ENCODE measurements around the gene MAD2L2. TPM values are rescaled to one million over a fixed set of nuclear protein-coding genes. Genes with fewer than 3 reads are reported as not detected.
A peak's percentile ranks its signal among the peaks of the same experiment; 100 is the strongest.

Gene MAD2L2
- total and polyA plus RNA-seq, 9 of the 15 experiments (the other 6 are each of a cell fraction or from before 2014, with no cell fraction given): 12.4 to 286 (median 143) TPM

DNA sequence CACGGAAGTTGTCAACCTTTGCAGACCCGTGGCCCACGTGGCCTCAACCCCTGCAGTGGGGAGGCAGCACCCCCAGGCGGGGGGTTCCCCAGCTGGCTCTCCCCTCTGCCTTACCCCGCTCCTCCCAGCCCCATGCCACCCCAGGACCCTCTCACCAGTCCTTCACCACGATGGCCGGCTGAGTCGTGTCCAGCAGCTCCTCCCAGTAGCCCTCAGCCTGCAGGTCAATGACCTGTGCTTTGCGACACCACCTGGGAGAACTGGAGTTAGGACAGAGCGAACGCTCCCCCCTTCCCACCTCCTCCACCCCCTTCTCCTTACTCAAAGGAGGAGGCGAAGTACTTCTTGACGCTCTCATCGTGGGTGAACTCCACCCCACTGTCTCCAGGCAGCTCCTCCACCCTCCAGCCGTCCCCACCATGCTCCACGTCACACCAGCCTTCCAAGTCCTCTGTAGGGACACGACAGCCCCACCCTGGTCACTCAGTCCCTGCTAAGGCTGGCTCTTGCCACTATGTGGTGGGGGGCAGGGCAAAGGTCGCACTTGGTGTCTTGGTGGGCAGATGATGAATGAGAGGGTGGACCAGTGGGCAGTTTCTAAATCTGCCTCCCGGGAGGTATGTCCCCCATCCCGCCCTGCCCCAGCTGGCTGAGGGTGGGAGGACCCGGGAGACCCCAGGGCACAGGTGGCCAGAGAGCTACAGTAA is 31.2 kb downstream of the MAD2L2 start (continued):
- TF ChIP-seq ARID1B (IDR thresholded peaks at IDR 0.05): no peak
- TF ChIP-seq, protein P1, sequence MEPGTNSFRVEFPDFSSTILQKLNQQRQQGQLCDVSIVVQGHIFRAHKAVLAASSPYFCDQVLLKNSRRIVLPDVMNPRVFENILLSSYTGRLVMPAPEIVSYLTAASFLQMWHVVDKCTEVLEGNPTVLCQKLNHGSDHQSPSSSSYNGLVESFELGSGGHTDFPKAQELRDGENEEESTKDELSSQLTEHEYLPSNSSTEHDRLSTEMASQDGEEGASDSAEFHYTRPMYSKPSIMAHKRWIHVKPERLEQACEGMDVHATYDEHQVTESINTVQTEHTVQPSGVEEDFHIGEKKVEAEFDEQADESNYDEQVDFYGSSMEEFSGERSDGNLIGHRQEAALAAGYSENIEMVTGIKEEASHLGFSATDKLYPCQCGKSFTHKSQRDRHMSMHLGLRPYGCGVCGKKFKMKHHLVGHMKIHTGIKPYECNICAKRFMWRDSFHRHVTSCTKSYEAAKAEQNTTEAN (CRISPR knock-in tag; IDR thresholded peaks at IDR 0.05): 0 out of 2 replicates have a peak, but pooled peaks have one; percentile 13
- TF ChIP-seq ZNF274 (IDR thresholded peaks at IDR 0.05; ENCODE audit: borderline replicate concordance, low read depth, low read length): no peak
- TF ChIP-seq, protein P2, sequence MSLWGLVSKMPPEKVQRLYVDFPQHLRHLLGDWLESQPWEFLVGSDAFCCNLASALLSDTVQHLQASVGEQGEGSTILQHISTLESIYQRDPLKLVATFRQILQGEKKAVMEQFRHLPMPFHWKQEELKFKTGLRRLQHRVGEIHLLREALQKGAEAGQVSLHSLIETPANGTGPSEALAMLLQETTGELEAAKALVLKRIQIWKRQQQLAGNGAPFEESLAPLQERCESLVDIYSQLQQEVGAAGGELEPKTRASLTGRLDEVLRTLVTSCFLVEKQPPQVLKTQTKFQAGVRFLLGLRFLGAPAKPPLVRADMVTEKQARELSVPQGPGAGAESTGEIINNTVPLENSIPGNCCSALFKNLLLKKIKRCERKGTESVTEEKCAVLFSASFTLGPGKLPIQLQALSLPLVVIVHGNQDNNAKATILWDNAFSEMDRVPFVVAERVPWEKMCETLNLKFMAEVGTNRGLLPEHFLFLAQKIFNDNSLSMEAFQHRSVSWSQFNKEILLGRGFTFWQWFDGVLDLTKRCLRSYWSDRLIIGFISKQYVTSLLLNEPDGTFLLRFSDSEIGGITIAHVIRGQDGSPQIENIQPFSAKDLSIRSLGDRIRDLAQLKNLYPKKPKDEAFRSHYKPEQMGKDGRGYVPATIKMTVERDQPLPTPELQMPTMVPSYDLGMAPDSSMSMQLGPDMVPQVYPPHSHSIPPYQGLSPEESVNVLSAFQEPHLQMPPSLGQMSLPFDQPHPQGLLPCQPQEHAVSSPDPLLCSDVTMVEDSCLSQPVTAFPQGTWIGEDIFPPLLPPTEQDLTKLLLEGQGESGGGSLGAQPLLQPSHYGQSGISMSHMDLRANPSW (CRISPR knock-in tag; IDR thresholded peaks at IDR 0.05): no peak
- no peak for TF ChIP-seq RBM14 (IDR thresholded peaks at IDR 0.05; ENCODE audit: borderline replicate concordance, insufficient read depth, low read depth, low read length)
- no peak for TF ChIP-seq HCFC1 (IDR thresholded peaks at IDR 0.05; ENCODE audit: low read depth, low read length)
- TF ChIP-seq RFX1 (IDR thresholded peaks at IDR 0.05): no peak
- no peak for TF ChIP-seq BRCA1 (IDR thresholded peaks at IDR 0.05)
- 0 out of 2 replicates have a peak, but pooled peaks have one; percentile 44 for TF ChIP-seq BRCA1 (CRISPR knock-in tag; IDR thresholded peaks at IDR 0.05)
- TF ChIP-seq ELF2 (CRISPR knock-in tag; IDR thresholded peaks at IDR 0.05): no peak
- no peak for TF ChIP-seq ARNT (IDR thresholded peaks at IDR 0.05)
- TF ChIP-seq ZNF311 (CRISPR knock-in tag; IDR thresholded peaks at IDR 0.05): no peak
- TF ChIP-seq ARHGAP35 (IDR thresholded peaks at IDR 0.05; ENCODE audit: partially characterized antibody): peak; percentile 40
- TF ChIP-seq HNRNPLL (IDR thresholded peaks at IDR 0.05; ENCODE audit: low read depth, low read length, poor library complexity, severe bottlenecking): no peak
- TF ChIP-seq SMC3 (conservative IDR thresholded peaks at IDR 0.05; ENCODE audit: insufficient read depth, low read depth, low read length): no peak
- no peak for TF ChIP-seq GATAD2B (IDR thresholded peaks at IDR 0.05; ENCODE audit: borderline replicate concordance)
- TF ChIP-seq, protein P3, sequence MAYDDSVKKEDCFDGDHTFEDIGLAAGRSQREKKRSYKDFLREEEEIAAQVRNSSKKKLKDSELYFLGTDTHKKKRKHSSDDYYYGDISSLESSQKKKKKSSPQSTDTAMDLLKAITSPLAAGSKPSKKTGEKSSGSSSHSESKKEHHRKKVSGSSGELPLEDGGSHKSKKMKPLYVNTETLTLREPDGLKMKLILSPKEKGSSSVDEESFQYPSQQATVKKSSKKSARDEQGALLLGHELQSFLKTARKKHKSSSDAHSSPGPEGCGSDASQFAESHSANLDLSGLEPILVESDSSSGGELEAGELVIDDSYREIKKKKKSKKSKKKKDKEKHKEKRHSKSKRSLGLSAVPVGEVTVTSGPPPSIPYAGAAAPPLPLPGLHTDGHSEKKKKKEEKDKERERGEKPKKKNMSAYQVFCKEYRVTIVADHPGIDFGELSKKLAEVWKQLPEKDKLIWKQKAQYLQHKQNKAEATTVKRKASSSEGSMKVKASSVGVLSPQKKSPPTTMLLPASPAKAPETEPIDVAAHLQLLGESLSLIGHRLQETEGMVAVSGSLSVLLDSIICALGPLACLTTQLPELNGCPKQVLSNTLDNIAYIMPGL (CRISPR knock-in tag; IDR thresholded peaks at IDR 0.05): 0 out of 2 replicates have a peak, but pooled peaks have one; percentile 42
- 0 out of 2 replicates have a peak, but pooled peaks have one; percentile 26 for TF ChIP-seq ZNF143 (CRISPR knock-in tag; IDR thresholded peaks at IDR 0.05)
- no peak for TF ChIP-seq RBFOX2 (IDR thresholded peaks at IDR 0.05; ENCODE audit: low read depth, low read length)
- no peak for TF ChIP-seq BCOR (IDR thresholded peaks at IDR 0.05)
- TF ChIP-seq BHLHE40 (IDR thresholded peaks at IDR 0.05; ENCODE audit: low read length): no peak
- no peak for TF ChIP-seq RAD51 (IDR thresholded peaks at IDR 0.05; ENCODE audit: borderline replicate concordance, low read depth)
- TF ChIP-seq EWSR1 (IDR thresholded peaks at IDR 0.05; ENCODE audit: borderline replicate concordance, low read depth, partially characterized antibody): no peak
- TF ChIP-seq COPS2 (conservative IDR thresholded peaks at IDR 0.05): no peak
